HG02870 (cell line): ENCODE results near the gene AGTR1.
"Not testable (repeated sequence)": the region's sequence is repeated elsewhere in the genome, so short reads cannot be mapped to it uniquely, and the experiment has no call there.

Experiments
- ATAC-seq: cut with Tn5 transposase; IDR thresholded peaks from one replicate; pipeline ENCODE4 v1.9.1; 2021; ENCODE audit warnings: mild to moderate bottlenecking, moderate library complexity; ENCODE audit not compliant: unreplicated experiment

Gene AGTR1

GRCh38 chr3:148717885-148718561, 20.3 kb downstream of the AGTR1 start:
- ATAC-seq, result no peak

GRCh38 chr3:148718982-148719862, 21.5 kb downstream of the AGTR1 start:
- no peak for ATAC-seq

GRCh38 chr3:148720873-148721272, 23.2 kb downstream of the AGTR1 start:
- ATAC-seq, result no peak

- ATAC-seq, result no peak
Observed at GRCh38 chr3:148723631-148724030, 25.9 kb downstream of the AGTR1 start.

- peak; percentile 76 for ATAC-seq
Observed at GRCh38 chr3:148727231-148727630, 29.5 kb downstream of the AGTR1 start.

GRCh38 chr3:148728753-148729152, 31.1 kb downstream of the AGTR1 start:
- ATAC-seq, result no peak

GRCh38 chr3:148729476-148730055, 31.9 kb downstream of the AGTR1 start:
- ATAC-seq, result no peak

GRCh38 chr3:148730676-148731075, 33.0 kb downstream of the AGTR1 start:
- no peak for ATAC-seq

- no peak for ATAC-seq
Observed at GRCh38 chr3:148735597-148735996, 37.9 kb downstream of the AGTR1 start.

- ATAC-seq, result no peak
Observed at GRCh38 chr3:148736086-148736485, 38.4 kb downstream of the AGTR1 start.

GRCh38 chr3:148737104-148737530, 39.4 kb downstream of the AGTR1 start:
- no peak for ATAC-seq

- ATAC-seq, result no peak
Observed at GRCh38 chr3:148739720-148740119, 42.0 kb downstream of the AGTR1 start.

- no peak for ATAC-seq
Observed at GRCh38 chr3:148740291-148740690, 42.6 kb downstream of the AGTR1 start.

- ATAC-seq, result no peak
Observed at GRCh38 chr3:148741219-148741618, 43.5 kb downstream of the AGTR1 start.

GRCh38 chr3:148742118-148742517, 44.4 kb downstream of the AGTR1 start:
- ATAC-seq, result no peak

- ATAC-seq, result no peak
Observed at GRCh38 chr3:148746053-148746452, 48.4 kb downstream of the AGTR1 start.

- no peak for ATAC-seq
Observed at GRCh38 chr3:148748283-148748682, 50.6 kb downstream of the AGTR1 start.

GRCh38 chr3:148750296-148750695, 52.6 kb downstream of the AGTR1 start:
- ATAC-seq, result no peak

GRCh38 chr3:148751461-148751860, 53.8 kb downstream of the AGTR1 start:
- ATAC-seq, result no peak

- not testable (repeated sequence) for ATAC-seq
Observed at GRCh38 chr3:148753385-148753784, 55.7 kb downstream of the AGTR1 start.

- ATAC-seq, result no peak
Observed at GRCh38 chr3:148755570-148755969, 57.9 kb downstream of the AGTR1 start.

- no peak for ATAC-seq
Observed at GRCh38 chr3:148756311-148756710, 58.6 kb downstream of the AGTR1 start.
